Activated CD4-positive, alpha-beta T cell treated with anti-CD3 and anti-CD28 coated beads, Interleukin-2, Interleukin-6, amounts not matched to agents 100 ng/mL and 50 ng/mL, durations not matched to agents 16 hours and 8 hours (primary cell): ENCODE results near the gene GRAMD1A.
"Not testable (repeated sequence)": the region's sequence is repeated elsewhere in the genome, so short reads cannot be mapped to it uniquely, and the experiment has no call there.

Experiments
- DNase-seq: peaks from one replicate; pipeline ENCODE4 v3.0.0-alpha.2; 2020

Gene GRAMD1A

GRCh38 chr19:34999498-35000337 is at the start of gene GRAMD1A:
TSS of gene GRAMD1A (plus strand) at chr19:35000323. CDS start at chr19:35000479, 156 bp downstream.
- DNase-seq = peak; percentile 85

GRCh38 chr19:34953092-34953491 is 47.0 kb upstream of the GRAMD1A start:
- DNase-seq = no peak

GRCh38 chr19:34957830-34958751 is 42.0 kb upstream of the GRAMD1A start:
- no peak for DNase-seq

- DNase-seq = no peak
Observed at GRCh38 chr19:34959021-34959420, 41.1 kb upstream of the GRAMD1A start.

- no peak for DNase-seq
Observed at GRCh38 chr19:34960103-34960805, 39.9 kb upstream of the GRAMD1A start.

- no peak for DNase-seq
Observed at GRCh38 chr19:34960940-34961679, 39.0 kb upstream of the GRAMD1A start.

GRCh38 chr19:34961775-34962686 is 38.1 kb upstream of the GRAMD1A start:
- DNase-seq = peak; percentile 51

- peak; percentile 17 for DNase-seq
Observed at GRCh38 chr19:34962687-34963572, 37.2 kb upstream of the GRAMD1A start.

- DNase-seq = peak; percentile 62
Observed at GRCh38 chr19:34963573-34964406, 36.3 kb upstream of the GRAMD1A start, which contains the start of gene ZNF792. TSS of gene ZNF792 (minus strand) at chr19:34964229. CDS start at chr19:34963662, 567 bp downstream.

GRCh38 chr19:34964598-34964997 is 35.5 kb upstream of the GRAMD1A start:
- DNase-seq = no peak

- DNase-seq = not testable (repeated sequence)
Observed at GRCh38 chr19:34965505-34965904, 34.6 kb upstream of the GRAMD1A start.

- no peak for DNase-seq
Observed at GRCh38 chr19:34967551-34967950, 32.6 kb upstream of the GRAMD1A start.

GRCh38 chr19:34969721-34970120 is 30.4 kb upstream of the GRAMD1A start:
- no peak for DNase-seq

GRCh38 chr19:34970185-34970780 is 29.8 kb upstream of the GRAMD1A start:
- not testable (repeated sequence) for DNase-seq

GRCh38 chr19:34972163-34972705 is 27.9 kb upstream of the GRAMD1A start:
- DNase-seq = no peak

GRCh38 chr19:34974646-34975045 is 25.5 kb upstream of the GRAMD1A start:
- DNase-seq = no peak

GRCh38 chr19:34975056-34975455 is 25.1 kb upstream of the GRAMD1A start:
- no peak for DNase-seq

- no peak for DNase-seq
Observed at GRCh38 chr19:34976611-34977010, 23.5 kb upstream of the GRAMD1A start.
